HEK293 (cell line): ENCODE measurements around the gene PRSS53.

Experiments
- CTCF ChIA-PET: fragments of 350-600 bp; formaldehyde crosslinking; extraction: SDS; loops from one replicate; lab custom pipeline; 2021; ENCODE audit warnings: antibody characterized with exemption; lab: Yijun Ruan, JAX
- POLR2A ChIA-PET: fragments of 300-600 bp; formaldehyde crosslinking; extraction: SDS; loops from one replicate; lab custom pipeline; 2020; ENCODE audit warnings: antibody characterized with exemption, inconsistent platforms; lab: Yijun Ruan, JAX
- H3K27ac ChIP-seq: fragments of 200-500 bp; sonication (Bioruptor generic); 2 replicates; pipeline ENCODE4 v1.5.1; 2014; ENCODE audit warnings: low read depth, low read length, control low read depth, inconsistent platforms; ENCODE audit errors: extremely low read depth
- H3K36me3 ChIP-seq, 2 experiments: fragments of 200-500 bp in 1 of 2; sonication (Bioruptor generic) in 1 of 2; 1 replicate in 1 of 2; 2 replicates in 1 of 2; pipeline ENCODE4 v1.5.1; 2014 to 2017; ENCODE audit warnings: inconsistent platforms in 2 of 2, low read length in 2 of 2; ENCODE audit not compliant: control insufficient read depth in 2 of 2, insufficient read depth in 1 of 2
- H3K4me1 ChIP-seq: fragments of 200-500 bp; sonication (Bioruptor generic); 2 replicates; pipeline ENCODE4 v1.5.1; 2014; ENCODE audit warnings: mild to moderate bottlenecking, low read length, inconsistent platforms; ENCODE audit not compliant: control insufficient read depth, insufficient read depth
- H3K4me3 ChIP-seq: 2 replicates; pipeline ENCODE4 v1.5.1; 2011; ENCODE audit warnings: low read depth, mild to moderate bottlenecking, control low read depth, low read length, moderate library complexity
- H3K9me3 ChIP-seq: fragments of 200-500 bp; sonication (Bioruptor generic); 2 replicates; pipeline ENCODE4 v1.5.1; 2014; ENCODE audit warnings: low read depth, low read length, inconsistent platforms; ENCODE audit not compliant: control insufficient read depth, insufficient read depth
- OSR2 ChIP-seq: fragments of 450-650 bp; formaldehyde crosslinking; IDR thresholded peaks from 2 replicates; pipeline ENCODE4 v1.5.1; 2016; ENCODE audit warnings: missing biosample characterization, missing genetic modification characterization
- TRIM28 ChIP-seq: IDR thresholded peaks from 2 replicates; pipeline ENCODE4 v1.6.1; 2011; ENCODE audit warnings: low read length, control low read depth, borderline replicate concordance
- ZBTB17 ChIP-seq: fragments of 450-650 bp; formaldehyde crosslinking; IDR thresholded peaks from 2 replicates; pipeline ENCODE4 v1.5.1; 2016; ENCODE audit warnings: missing biosample characterization, missing genetic modification characterization
- ZBTB48 ChIP-seq: fragments of 450-650 bp; formaldehyde crosslinking; IDR thresholded peaks from 2 replicates; pipeline ENCODE4 v1.5.1; 2016; ENCODE audit warnings: missing biosample characterization, missing genetic modification characterization
- ZEB2 ChIP-seq: fragments of 450-650 bp; formaldehyde crosslinking; IDR thresholded peaks from 2 replicates; pipeline ENCODE4 v1.5.1; 2016; ENCODE audit warnings: missing biosample characterization, missing genetic modification characterization
- ZFP69B ChIP-seq: fragments of 450-650 bp; formaldehyde crosslinking; IDR thresholded peaks from 2 replicates; pipeline ENCODE4 v1.5.1; 2016; ENCODE audit warnings: missing biosample characterization, missing genetic modification characterization
- ZNF146 ChIP-seq: fragments of 450-650 bp; formaldehyde crosslinking; IDR thresholded peaks from 2 replicates; pipeline ENCODE4 v1.5.1; 2016; ENCODE audit warnings: missing biosample characterization, missing genetic modification characterization
- ZNF18 ChIP-seq: fragments of 450-650 bp; formaldehyde crosslinking; IDR thresholded peaks from 2 replicates; pipeline ENCODE4 v1.5.1; 2016; ENCODE audit warnings: missing biosample characterization, missing genetic modification characterization
- ZNF24 ChIP-seq: fragments of 450-650 bp; formaldehyde crosslinking; IDR thresholded peaks from 2 replicates; pipeline ENCODE4 v1.5.1; 2016; ENCODE audit warnings: missing biosample characterization, missing genetic modification characterization
- ZNF501 ChIP-seq: fragments of 450-650 bp; formaldehyde crosslinking; IDR thresholded peaks from 2 replicates; pipeline ENCODE4 v1.5.1; 2016; ENCODE audit warnings: missing biosample characterization, missing genetic modification characterization
- ZNF560 ChIP-seq: fragments of 450-650 bp; formaldehyde crosslinking; IDR thresholded peaks from 2 replicates; pipeline ENCODE4 v1.5.1; 2017; ENCODE audit warnings: missing biosample characterization, missing genetic modification characterization, borderline replicate concordance
- ZNF76 ChIP-seq: fragments of 450-650 bp; formaldehyde crosslinking; IDR thresholded peaks from 2 replicates; pipeline ENCODE4; 2016; ENCODE audit warnings: low read depth, missing biosample characterization, missing genetic modification characterization, borderline replicate concordance
- TF ChIP-seq, protein P1 (sequence below): fragments of 450-650 bp; formaldehyde crosslinking; IDR thresholded peaks from 2 replicates; pipeline ENCODE4 v1.5.1; 2016; ENCODE audit warnings: missing biosample characterization, missing genetic modification characterization
- TF ChIP-seq, protein P2 (sequence below): fragments of 450-650 bp; formaldehyde crosslinking; conservative IDR thresholded peaks from 2 replicates; pipeline ENCODE4 v1.5.1; 2016; ENCODE audit warnings: low read depth, missing biosample characterization, missing genetic modification characterization
- TF ChIP-seq, protein P3 (sequence below): fragments of 450-650 bp; formaldehyde crosslinking; IDR thresholded peaks from 2 replicates; pipeline ENCODE4 v1.5.1; 2016; ENCODE audit warnings: missing biosample characterization, missing genetic modification characterization
- TF ChIP-seq, protein P4 (sequence below): fragments of 450-650 bp; formaldehyde crosslinking; IDR thresholded peaks from 2 replicates; pipeline ENCODE4; 2016; ENCODE audit warnings: missing biosample characterization, missing genetic modification characterization
- TF ChIP-seq, protein P5 (sequence below): fragments of 450-650 bp; formaldehyde crosslinking; IDR thresholded peaks from 2 replicates; pipeline ENCODE4 v1.5.1; 2016; ENCODE audit warnings: missing biosample characterization, missing genetic modification characterization

The PRSS53 gene

GRCh38 chr16:31132303-31132979 is 43.7 kb upstream of the PRSS53 start:
- no peak overlapping the region for H3K27ac ChIP-seq
- H3K36me3 ChIP-seq, result peaks cover 0 to 49% of the 10 kb centered on the region in 2 experiments; a peak in 1 of 3 replicates
- H3K4me3 ChIP-seq, result no peak overlapping the region
- ChIA-PET POLR2A (interaction anchor here (1.1 to 2.1 kb wide), 3 partner anchors 9 to 15 kb away, joined by 3 to 7 read pairs (median 5); partner anchors contain the start of gene KAT8), CTCF (interaction anchor here (1.9 kb wide), 1 partner anchor 10 kb away, joined by 13 read pairs; no protein-coding TSS in a partner anchor)
- peaks cover 11% of the 10 kb centered on the region; the same call in 1 of the 2 replicates for H3K4me1 ChIP-seq
- no peaks in the 10 kb centered on the region for H3K9me3 ChIP-seq
- TF ChIP-seq ZNF146 (tag by site-specific recombination), result no peak
- TF ChIP-seq ZNF18 (tag by site-specific recombination), result no peak
- no peak for TF ChIP-seq ZNF76
- TF ChIP-seq OSR2 (tag by site-specific recombination), result no peak
- TF ChIP-seq, protein P1, sequence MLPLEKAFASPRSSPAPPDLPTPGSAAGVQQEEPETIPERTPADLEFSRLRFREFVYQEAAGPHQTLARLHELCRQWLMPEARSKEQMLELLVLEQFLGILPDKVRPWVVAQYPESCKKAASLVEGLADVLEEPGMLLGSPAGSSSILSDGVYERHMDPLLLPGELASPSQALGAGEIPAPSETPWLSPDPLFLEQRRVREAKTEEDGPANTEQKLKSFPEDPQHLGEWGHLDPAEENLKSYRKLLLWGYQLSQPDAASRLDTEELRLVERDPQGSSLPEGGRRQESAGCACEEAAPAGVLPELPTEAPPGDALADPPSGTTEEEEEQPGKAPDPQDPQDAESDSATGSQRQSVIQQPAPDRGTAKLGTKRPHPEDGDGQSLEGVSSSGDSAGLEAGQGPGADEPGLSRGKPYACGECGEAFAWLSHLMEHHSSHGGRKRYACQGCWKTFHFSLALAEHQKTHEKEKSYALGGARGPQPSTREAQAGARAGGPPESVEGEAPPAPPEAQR (tag by site-specific recombination), result no peak

- Histone ChIP-seq H3K9me3 (no peaks in the 10 kb centered on the region), H3K4me3 (no peak overlapping the region), H3K27ac (no peak overlapping the region), H3K4me1 (peaks cover 11% of the 10 kb centered on the region; the same call in 1 of the 2 replicates)
- ChIA-PET CTCF (interaction anchor here (1.9 kb wide), 1 partner anchor 11 kb away, joined by 13 read pairs; no protein-coding TSS in a partner anchor), POLR2A (interaction anchor here (1.1 to 5.7 kb wide), 4 partner anchors 10 to 327 kb away, joined by 3 to 35 read pairs (median 5); partner anchors contain the start of genes ARMC5 and KAT8)
- TF ChIP-seq TRIM28 (no peak), ZFP69B (tag by site-specific recombination) (0 out of 2 replicates have a peak, but pooled peaks have one; percentile 26), ZNF24 (no peak), ZNF560 (tag by site-specific recombination) (no peak), ZNF501 (tag by site-specific recombination) (no peak), ZBTB17 (tag by site-specific recombination) (no peak), ZBTB48 (tag by site-specific recombination) (no peak), ZEB2 (no peak)
- TF ChIP-seq, protein P2, sequence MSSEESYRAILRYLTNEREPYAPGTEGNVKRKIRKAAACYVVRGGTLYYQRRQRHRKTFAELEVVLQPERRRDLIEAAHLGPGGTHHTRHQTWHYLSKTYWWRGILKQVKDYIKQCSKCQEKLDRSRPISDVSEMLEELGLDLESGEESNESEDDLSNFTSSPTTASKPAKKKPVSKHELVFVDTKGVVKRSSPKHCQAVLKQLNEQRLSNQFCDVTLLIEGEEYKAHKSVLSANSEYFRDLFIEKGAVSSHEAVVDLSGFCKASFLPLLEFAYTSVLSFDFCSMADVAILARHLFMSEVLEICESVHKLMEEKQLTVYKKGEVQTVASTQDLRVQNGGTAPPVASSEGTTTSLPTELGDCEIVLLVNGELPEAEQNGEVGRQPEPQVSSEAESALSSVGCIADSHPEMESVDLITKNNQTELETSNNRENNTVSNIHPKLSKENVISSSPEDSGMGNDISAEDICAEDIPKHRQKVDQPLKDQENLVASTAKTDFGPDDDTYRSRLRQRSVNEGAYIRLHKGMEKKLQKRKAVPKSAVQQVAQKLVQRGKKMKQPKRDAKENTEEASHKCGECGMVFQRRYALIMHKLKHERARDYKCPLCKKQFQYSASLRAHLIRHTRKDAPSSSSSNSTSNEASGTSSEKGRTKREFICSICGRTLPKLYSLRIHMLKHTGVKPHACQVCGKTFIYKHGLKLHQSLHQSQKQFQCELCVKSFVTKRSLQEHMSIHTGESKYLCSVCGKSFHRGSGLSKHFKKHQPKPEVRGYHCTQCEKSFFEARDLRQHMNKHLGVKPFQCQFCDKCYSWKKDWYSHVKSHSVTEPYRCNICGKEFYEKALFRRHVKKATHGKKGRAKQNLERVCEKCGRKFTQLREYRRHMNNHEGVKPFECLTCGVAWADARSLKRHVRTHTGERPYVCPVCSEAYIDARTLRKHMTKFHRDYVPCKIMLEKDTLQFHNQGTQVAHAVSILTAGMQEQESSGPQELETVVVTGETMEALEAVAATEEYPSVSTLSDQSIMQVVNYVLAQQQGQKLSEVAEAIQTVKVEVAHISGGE (tag by site-specific recombination), result no peak
- TF ChIP-seq, protein P3, sequence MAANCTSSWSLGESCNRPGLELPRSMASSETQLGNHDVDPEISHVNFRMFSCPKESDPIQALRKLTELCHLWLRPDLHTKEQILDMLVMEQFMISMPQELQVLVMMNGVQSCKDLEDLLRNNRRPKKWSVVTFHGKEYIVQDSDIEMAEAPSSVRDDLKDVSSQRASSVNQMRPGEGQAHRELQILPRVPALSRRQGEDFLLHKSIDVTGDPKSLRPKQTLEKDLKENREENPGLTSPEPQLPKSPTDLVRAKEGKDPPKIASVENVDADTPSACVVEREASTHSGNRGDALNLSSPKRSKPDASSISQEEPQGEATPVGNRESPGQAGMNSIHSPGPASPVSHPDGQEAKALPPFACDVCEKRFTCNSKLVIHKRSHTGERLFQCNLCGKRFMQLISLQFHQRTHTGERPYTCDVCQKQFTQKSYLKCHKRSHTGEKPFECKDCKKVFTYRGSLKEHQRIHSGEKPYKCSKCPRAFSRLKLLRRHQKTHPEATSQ, result no peak
- TF ChIP-seq, protein P4, sequence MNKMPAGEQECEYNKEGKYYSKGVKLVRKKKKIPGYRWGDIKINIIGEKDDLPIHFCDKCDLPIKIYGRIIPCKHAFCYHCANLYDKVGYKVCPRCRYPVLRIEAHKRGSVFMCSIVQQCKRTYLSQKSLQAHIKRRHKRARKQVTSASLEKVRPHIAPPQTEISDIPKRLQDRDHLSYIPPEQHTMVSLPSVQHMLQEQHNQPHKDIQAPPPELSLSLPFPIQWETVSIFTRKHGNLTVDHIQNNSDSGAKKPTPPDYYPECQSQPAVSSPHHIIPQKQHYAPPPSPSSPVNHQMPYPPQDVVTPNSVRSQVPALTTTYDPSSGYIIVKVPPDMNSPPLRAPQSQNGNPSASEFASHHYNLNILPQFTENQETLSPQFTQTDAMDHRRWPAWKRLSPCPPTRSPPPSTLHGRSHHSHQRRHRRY (tag by site-specific recombination), result no peak
- TF ChIP-seq, protein P5, sequence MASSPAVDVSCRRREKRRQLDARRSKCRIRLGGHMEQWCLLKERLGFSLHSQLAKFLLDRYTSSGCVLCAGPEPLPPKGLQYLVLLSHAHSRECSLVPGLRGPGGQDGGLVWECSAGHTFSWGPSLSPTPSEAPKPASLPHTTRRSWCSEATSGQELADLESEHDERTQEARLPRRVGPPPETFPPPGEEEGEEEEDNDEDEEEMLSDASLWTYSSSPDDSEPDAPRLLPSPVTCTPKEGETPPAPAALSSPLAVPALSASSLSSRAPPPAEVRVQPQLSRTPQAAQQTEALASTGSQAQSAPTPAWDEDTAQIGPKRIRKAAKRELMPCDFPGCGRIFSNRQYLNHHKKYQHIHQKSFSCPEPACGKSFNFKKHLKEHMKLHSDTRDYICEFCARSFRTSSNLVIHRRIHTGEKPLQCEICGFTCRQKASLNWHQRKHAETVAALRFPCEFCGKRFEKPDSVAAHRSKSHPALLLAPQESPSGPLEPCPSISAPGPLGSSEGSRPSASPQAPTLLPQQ (tag by site-specific recombination), result peak; percentile 35; the same call in 1 of the 2 replicates
- TF ChIP-seq, all 188 proteins: peak for 2
- H3K36me3 ChIP-seq, result peaks cover 0 to 55% of the 10 kb centered on the region in 2 experiments; a peak in 1 of 3 replicates
Observed at GRCh38 chr16:31131841-31132271, 43.1 kb upstream of the PRSS53 start.
